RKO (cell line): ENCODE results near the gene STAT5B.

Source experiments
- DNase-seq: peaks from one replicate; pipeline ENCODE4 v3.0.0-alpha.2; 2016; ENCODE audit warnings: low spot score

STAT5B gene

DNA sequence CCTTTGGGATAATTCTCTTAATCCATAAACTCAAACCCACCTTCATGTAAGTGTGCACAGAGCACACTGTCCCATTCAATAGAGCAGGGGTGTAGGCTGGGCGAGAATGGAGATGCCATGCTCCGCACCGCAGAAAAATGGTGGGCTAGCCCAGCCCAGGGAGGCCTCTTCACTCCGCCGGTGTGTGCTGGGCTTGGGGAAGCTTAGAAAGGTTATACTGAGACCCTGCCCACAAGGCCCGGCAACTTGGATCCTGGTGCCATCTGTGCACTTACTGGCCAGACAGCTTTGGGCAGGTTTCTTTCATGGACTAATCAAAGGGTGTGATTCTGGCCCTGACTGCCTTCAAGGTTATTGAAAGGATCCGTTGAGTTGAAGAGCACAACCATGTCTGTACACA lies 8.4 kb upstream of the STAT5B start:
- no peak for DNase-seq

DNA sequence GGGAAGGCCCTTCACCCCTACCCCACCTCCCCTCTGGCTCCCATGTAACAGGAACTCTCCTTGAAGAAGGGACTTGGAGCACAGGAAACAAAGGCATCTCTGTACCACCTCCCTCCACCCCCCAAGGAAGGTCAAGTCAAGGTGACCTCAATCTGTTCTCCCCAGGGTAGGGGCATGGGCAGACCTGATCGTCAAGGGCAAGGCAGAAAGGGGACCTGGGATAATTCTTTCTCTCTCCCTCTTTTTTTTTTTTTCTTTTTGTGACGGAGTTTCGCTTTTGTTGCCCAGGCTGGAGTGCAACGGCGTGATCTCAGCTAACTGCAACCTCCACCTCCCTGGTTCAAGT lies 7.8 kb upstream of the STAT5B start:
- no peak for DNase-seq

GRCh38 chr17:42283241-42284023 lies 7.2 kb upstream of the STAT5B start:
- no peak for DNase-seq

- DNase-seq: no peak
Observed at GRCh38 chr17:42282478-42283080, 6.4 kb upstream of the STAT5B start.

- DNase-seq: no peak
Observed at GRCh38 chr17:42281571-42282096, 5.4 kb upstream of the STAT5B start.

DNA sequence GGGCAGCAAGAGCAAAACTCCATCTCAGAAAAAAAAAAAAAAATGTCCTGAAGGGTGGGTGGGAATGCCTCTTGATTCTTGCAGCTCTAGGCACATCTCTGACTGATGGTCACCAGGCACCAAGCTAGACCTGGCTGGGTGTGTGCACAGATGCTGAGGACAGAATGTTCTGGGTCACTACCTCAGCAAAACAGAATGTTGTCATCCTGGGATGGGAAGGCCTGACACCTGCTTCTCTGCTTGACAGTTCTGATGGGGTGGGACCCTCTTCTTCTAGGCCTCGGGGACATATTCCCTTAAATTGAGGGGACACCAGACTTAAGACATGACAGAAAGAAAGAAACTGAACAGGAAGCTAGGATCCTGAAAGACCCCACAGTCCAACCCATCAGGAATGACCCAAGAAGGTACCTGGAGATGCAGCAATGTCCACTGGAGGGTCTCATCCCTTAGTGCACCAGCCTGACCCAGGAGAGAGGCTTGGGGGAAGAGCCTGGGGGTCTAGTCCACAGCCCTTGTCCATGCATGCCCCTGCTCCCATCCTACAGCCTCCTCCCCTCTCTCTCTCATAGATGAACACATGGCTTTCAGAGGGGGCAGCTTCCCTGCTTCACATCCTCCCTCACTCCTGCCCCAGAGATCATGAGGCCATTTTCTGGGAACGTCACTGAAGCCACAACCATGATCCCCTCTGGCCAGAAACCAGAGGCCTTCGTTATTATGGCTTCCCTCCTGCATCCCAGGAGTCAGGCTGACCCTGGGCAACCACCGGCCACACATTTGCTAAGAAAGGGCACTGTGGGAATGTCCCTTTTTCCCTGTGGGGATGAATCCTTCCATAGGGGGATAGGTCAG lies 3.8 kb upstream of the STAT5B start:
- no peak for DNase-seq

GRCh38 chr17:42277342-42277712 lies 1.1 kb upstream of the STAT5B start:
- no peak for DNase-seq

DNA sequence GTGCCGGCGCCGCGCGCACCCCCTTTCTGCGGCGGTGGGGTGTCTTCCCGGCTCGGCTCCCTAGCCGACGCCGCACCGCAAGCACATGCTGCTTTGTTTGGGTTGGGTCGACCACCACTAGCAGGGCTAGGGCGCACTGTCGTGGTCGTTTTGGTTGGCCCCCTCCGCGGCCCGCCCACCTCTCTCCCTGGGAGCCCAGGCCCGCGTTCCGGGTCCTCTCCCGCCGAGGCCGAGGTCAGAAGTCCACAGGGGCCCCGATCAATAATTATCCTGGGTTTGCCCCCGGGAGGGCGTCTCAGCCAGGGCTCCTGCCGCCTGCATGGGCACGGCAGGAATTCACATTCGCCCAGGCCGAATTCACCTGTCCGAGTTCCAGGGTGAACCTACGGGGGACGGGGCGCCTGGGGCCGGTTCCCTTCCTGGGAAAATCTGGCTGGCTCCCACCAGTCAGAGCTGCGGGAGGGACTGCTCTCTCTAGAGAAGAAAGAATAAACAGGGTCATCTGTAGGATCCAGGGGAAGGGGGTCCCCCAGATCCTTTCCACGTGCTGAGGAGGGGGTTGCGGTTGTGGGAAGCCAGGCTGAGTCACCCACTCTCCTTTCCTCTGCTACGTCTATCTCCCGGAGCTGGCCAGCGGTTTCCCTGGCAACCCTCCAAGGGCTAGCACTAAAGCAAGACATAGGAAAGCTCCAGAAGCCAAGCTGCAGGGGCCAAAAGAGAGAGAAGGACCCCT lies 584 bp upstream of the STAT5B start:
- DNase-seq: peak; percentile 78

DNA sequence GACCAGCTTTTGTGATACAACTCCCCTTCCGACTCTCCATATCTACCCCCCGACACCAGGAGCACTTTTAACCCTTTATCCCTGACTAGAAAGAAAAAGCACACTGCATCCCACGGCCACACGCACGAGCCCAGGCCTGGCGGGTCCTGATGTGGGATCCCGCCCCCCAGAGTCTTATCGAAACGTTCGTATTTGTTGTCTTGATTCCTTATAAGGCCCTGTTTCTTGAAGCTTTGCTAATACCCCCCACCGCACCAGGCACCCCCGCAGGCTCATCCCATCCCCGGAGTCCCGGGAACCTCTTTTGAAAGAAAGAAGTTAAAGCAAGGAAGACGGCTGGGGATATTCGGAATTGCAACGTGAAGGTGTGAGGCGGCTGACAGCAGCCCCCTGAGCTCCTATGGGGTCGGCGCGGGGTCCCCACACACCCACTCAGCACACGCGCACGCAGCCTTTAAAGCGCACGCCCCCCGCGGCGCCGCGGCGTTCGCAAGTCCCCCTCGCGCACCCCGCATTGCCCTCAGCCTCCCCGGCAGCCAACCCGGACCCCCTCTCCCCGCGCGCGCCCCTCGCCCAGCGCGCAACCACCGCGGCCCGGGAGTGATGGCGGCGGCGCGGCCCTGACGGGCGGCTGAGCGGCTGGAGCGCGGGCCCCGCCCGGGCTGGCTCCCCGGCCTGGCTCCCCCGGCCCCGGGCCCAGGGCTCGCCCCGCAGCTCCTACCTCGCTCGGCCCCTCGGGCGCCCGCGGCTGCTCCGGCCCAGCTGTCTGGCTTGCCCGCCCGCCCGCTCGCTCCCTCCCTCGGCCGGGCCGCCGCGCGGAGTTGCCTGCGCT lies 448 bp downstream of the STAT5B start:
- DNase-seq: peak; percentile 53

DNA sequence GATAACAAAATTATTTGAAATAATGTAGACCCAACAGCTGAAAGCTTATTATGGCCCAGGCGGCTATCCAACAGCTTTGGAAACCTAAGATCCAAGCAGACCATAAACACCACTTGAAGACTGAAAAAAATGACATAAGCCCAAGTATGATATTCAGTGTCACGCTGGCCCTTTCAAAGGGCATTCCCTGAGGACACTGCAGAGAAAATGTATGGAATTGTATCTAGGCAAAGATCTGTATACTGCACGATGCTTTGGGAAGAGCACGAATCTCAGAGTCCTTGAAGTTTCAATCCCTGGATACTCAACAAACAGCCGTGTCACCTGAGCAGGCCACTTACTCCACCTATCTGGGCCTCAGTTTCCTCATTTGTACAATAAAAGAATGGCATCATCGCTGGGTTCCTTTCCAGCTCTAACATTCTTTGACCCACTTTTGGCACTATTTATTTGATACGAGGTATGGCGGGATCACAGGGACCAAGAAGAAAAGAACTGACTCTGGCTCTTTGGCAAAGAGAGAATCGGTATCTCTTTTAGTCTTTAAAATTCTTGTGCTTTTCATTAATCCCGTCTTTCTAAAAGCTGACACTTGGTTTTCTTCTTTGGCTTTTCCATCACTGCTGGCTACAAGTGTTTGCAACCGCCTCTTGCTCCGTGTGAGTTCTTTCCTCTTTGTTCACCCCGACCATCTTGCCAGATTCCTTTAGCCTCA lies 1.2 kb downstream of the STAT5B start:
- DNase-seq: no peak

DNA sequence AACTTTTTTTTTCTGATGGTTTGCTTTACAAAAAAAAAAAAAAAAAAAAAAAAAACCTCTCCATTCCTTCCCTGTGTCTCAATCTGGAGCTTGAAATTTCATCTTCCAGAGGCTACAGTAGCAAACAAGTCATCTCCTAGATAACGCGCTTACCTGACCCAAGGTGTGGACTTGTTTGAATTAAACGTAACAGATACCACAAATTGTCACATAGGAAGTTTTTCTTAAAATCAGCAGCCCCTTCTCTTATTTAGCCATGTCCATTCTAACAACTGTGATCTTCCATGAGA lies 2.0 kb downstream of the STAT5B start:
- DNase-seq: no peak

GRCh38 chr17:42273474-42274252 lies 2.5 kb downstream of the STAT5B start:
- DNase-seq: no peak

GRCh38 chr17:42272162-42272907 lies 3.9 kb downstream of the STAT5B start:
- DNase-seq: no peak

- DNase-seq: no peak
Observed at GRCh38 chr17:42271779-42272035, 4.5 kb downstream of the STAT5B start.

DNA sequence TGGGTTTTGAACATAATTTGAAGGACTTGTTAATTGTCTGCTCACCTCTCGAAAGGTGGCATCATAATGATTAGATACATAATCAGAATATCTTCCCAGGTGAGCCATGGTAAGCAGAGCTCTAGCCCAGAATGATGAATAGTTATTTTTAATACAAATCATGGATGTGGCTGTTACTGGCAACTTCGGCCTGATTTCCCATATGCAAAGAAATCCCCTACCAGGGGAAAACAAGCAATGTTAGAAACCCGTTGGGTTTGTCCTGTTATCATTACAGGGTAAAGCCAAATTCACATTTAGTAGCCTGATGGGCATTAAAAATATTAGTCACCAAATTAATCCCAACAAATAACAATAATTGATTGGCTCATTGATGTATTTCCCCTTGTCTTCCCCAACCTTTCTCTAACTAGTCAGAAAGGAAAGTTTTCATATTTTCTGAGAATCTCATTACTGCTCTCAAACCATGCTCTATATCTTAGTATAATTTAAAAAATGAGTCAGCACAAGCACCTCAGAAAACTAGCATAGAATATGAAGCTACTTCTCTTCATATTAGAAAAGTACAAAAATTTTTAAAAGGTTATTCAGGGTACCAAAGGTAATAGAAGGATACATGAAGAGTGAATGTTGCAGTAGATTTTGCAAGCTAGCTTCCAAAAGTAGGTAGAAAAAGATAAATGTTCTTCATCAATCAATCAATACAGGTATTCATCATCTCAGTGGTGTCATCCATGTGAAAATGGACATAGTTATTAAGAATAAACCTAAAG lies 5.0 kb downstream of the STAT5B start:
- DNase-seq: no peak

DNA sequence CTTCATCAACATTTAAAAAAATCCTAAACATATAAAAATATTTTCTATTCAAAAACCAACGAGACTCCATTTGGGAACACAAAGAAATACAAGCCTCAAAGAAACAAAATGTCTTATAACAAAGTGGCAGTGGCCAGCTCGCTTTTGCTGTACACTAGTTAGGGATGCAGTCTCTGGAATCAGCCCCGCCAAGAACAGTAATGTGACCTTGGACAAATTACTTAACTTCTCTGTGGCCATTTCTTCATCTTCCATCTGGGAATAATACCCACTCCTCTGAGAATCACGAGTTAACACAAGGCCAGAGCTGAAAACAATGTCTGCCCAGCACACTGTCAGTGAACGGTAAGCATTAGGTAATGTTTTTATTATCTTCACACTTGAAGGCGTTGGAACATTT lies 5.6 kb downstream of the STAT5B start:
- no peak for DNase-seq

DNA sequence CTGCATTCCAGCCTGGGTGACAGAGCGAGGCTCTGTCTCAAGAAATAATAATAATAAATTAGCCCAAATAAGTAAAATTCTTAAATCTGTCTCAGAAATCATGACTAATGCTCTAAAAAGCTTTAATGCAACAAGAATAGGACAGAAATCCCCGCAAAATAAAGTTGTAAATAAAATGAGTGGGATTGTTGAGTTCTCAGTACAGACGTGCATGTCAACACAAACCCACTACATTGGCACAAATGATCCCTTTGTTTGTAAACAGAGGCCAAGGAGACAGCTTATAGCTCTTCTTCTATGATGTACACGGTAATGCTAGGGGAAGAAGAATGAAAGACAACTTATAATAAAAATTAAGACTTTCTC lies 6.0 kb downstream of the STAT5B start:
- no peak for DNase-seq

DNA sequence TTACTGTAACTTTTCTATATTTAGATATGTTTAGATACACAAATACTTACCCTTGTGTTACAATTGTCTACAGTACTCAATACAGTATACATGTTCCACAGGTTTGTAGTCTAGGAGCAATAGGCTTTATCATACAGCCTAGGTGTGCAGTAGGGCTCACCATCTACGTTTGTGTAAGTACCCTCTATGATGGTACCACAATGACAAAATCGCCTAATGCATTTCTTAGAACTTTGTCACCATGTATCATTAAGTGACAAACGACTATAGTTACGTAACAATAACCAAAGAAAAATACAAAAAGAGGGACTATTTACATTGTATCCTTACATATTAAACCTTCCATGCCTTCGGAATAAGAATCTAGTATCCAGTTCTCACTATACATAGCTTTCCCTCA lies 8.0 kb downstream of the STAT5B start:
- no peak for DNase-seq
